ENCODE results near the gene ZNF346. TPM values are rescaled to one million over a fixed set of nuclear protein-coding genes. Genes with fewer than 3 reads are reported as not detected.

Gene ZNF346
- total and polyA plus RNA-seq, 2 of the 13 experiments (the other 11 are each of a cell fraction or from before 2014, with no cell fraction given): 8.6 to 19.4 TPM

- TF ChIP-seq ZNF142 (CRISPR knock-in tag; IDR thresholded peaks at IDR 0.05) (no peak), HIVEP1 (CRISPR knock-in tag; IDR thresholded peaks at IDR 0.05) (no peak), TCF7 (IDR thresholded peaks at IDR 0.05; ENCODE audit: low read depth) (no peak), SMARCC2 (IDR thresholded peaks at IDR 0.05) (no peak)
- TF ChIP-seq, protein P1, sequence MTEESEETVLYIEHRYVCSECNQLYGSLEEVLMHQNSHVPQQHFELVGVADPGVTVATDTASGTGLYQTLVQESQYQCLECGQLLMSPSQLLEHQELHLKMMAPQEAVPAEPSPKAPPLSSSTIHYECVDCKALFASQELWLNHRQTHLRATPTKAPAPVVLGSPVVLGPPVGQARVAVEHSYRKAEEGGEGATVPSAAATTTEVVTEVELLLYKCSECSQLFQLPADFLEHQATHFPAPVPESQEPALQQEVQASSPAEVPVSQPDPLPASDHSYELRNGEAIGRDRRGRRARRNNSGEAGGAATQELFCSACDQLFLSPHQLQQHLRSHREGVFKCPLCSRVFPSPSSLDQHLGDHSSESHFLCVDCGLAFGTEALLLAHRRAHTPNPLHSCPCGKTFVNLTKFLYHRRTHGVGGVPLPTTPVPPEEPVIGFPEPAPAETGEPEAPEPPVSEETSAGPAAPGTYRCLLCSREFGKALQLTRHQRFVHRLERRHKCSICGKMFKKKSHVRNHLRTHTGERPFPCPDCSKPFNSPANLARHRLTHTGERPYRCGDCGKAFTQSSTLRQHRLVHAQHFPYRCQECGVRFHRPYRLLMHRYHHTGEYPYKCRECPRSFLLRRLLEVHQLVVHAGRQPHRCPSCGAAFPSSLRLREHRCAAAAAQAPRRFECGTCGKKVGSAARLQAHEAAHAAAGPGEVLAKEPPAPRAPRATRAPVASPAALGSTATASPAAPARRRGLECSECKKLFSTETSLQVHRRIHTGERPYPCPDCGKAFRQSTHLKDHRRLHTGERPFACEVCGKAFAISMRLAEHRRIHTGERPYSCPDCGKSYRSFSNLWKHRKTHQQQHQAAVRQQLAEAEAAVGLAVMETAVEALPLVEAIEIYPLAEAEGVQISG (CRISPR knock-in tag; IDR thresholded peaks at IDR 0.05): no peak
- TF ChIP-seq, protein P2, sequence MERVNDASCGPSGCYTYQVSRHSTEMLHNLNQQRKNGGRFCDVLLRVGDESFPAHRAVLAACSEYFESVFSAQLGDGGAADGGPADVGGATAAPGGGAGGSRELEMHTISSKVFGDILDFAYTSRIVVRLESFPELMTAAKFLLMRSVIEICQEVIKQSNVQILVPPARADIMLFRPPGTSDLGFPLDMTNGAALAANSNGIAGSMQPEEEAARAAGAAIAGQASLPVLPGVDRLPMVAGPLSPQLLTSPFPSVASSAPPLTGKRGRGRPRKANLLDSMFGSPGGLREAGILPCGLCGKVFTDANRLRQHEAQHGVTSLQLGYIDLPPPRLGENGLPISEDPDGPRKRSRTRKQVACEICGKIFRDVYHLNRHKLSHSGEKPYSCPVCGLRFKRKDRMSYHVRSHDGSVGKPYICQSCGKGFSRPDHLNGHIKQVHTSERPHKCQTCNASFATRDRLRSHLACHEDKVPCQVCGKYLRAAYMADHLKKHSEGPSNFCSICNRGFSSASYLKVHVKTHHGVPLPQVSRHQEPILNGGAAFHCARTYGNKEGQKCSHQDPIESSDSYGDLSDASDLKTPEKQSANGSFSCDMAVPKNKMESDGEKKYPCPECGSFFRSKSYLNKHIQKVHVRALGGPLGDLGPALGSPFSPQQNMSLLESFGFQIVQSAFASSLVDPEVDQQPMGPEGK (CRISPR knock-in tag; IDR thresholded peaks at IDR 0.05): no peak
Measured at GRCh38 chr5:177081859-177082258, 59.4 kb downstream of the ZNF346 start (continued).
